Measurements from ENCODE around the gene LELP1. TPM values are rescaled to one million over a fixed set of nuclear protein-coding genes. Genes with fewer than 3 reads are reported as not detected.
A peak's percentile ranks its signal among the peaks of the same experiment; 100 is the strongest.

Gene LELP1
- total RNA-seq, 3 donors from 2014 or later = not detected

DNA sequence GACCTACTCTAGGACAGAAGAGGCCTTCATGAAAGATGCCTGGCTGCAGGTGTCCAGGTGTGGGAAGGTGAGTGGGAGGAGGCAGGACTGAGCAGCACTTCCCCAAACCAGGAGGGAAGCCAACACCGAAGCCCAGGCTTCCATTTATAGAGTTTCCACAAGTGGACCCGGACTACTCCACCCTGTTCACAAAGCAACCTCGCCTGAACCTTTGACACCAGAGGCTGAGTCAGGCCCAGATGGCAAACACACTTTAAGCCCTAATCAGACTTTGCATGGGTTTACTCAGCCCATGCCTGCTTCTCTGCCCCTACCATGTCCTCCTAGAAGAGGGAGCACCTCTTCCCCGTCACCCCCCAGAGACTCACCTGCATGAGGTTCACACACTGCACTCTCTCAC is 28.1 kb downstream of the LELP1 start:
- Histone ChIP-seq H3K4me3 (no peak overlapping the region), H3K36me3 (ENCODE audit: low read depth) (no peaks in the 10 kb centered on the region), H3K4me1 (ENCODE audit: low read depth) (no peaks in the 10 kb centered on the region), H3K9me3 (no peaks in the 10 kb centered on the region)
- ATAC-seq (peak; percentile 91), DNase-seq (peak in 2 of 3 donors; percentile 24 to 25)
- TF ChIP-seq CTCF (IDR thresholded peaks at IDR 0.05) = no peak
- intact Hi-C loops (cut with DNase I, micrococcal nuclease) = no loop called here

DNA sequence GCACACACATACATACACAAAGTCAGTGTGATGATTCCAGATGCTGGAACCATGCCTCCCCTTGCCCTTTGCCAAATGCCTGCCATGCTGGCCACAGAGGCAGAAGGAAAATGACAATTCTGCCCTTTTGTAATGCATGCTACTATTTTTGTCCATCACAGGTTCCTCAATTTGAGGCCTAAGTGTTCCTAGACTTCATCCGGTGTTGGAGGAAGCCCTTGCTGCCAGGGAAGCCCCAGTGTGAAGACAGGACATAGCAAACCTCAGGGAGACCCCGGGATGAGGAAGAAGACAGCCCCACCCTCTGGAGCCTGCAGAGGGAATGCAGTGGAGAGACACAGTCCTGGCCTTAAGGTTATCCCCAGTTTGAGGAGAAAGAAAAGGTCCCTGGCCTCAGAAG is 28.6 kb downstream of the LELP1 start:
- Histone ChIP-seq H3K9me3 (no peaks in the 10 kb centered on the region), H3K4me3 (no peak overlapping the region), H3K4me1 (ENCODE audit: low read depth) (no peaks in the 10 kb centered on the region), H3K36me3 (ENCODE audit: low read depth) (no peaks in the 10 kb centered on the region)
- intact Hi-C loops (cut with DNase I, micrococcal nuclease) = no loop called here
- no peak for DNase-seq
- ATAC-seq = no peak
- no peak for TF ChIP-seq CTCF (IDR thresholded peaks at IDR 0.05)

DNA sequence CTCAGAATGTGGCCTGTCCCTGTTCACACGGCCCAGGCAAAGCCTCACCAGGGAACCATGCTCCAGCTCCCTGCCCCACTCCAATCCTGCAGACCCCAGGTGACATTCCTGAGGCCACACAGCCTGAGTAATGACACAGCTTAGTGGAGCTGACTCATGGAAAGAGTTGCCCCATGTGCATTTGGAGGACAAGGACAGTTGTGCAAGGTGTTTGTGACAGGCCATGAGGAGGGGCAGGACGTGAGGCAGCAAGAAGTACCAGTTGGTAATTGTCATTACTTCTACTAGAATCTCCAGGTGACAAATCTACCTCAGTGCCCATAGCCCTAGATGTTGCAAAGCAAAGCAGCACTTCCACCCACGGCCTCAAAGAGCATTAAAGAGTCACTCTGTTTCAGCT is 29.3 kb downstream of the LELP1 start:
- intact Hi-C loops (cut with DNase I, micrococcal nuclease) = no loop called here
- Histone ChIP-seq H3K9me3 (no peaks in the 10 kb centered on the region), H3K4me1 (ENCODE audit: low read depth) (no peaks in the 10 kb centered on the region), H3K36me3 (ENCODE audit: low read depth) (no peaks in the 10 kb centered on the region), H3K4me3 (no peak overlapping the region)
- ATAC-seq = no peak
- no peak for TF ChIP-seq CTCF (IDR thresholded peaks at IDR 0.05)
- DNase-seq = no peak

DNA sequence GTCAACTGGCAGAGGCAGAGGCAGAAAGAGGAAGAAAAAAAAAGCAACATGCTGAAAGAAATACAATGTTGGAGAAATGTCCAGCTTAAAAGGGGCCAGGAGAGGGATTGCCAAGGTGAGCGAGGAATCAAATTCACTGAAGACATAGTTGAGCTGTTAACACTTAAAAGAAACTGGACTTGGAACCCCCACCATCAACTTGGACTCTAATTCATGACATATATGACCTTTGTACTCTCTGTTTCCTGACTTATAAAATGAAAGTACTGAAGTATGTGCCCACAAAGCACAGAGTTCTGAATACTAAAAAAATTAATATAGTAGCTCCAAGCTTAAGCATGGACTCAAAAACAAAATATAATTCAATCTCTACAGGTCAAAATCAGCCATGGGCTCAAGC is 30.2 kb downstream of the LELP1 start:
- H3K36me3 ChIP-seq (ENCODE audit: low read depth) = no peaks in the 10 kb centered on the region
- ATAC-seq = peak; percentile 46
- no peaks in the 10 kb centered on the region for H3K9me3 ChIP-seq
- no peaks in the 10 kb centered on the region for H3K4me1 ChIP-seq (ENCODE audit: low read depth)
- DNase-seq = no peak
- intact Hi-C loops (cut with DNase I, micrococcal nuclease) = no loop called here
- TF ChIP-seq CTCF (IDR thresholded peaks at IDR 0.05) = no peak
- no peak overlapping the region for H3K4me3 ChIP-seq

- no peak for TF ChIP-seq CTCF (IDR thresholded peaks at IDR 0.05)
- Histone ChIP-seq H3K4me3 (no peak overlapping the region), H3K9me3 (no peaks in the 10 kb centered on the region), H3K4me1 (ENCODE audit: low read depth) (no peaks in the 10 kb centered on the region), H3K36me3 (ENCODE audit: low read depth) (no peaks in the 10 kb centered on the region)
- ATAC-seq (peak; percentile 57), DNase-seq (no peak)
- intact Hi-C loops (cut with DNase I, micrococcal nuclease) = no loop called here
Observed at GRCh38 chr1:153238527-153238926, 35.3 kb downstream of the LELP1 start.

DNA sequence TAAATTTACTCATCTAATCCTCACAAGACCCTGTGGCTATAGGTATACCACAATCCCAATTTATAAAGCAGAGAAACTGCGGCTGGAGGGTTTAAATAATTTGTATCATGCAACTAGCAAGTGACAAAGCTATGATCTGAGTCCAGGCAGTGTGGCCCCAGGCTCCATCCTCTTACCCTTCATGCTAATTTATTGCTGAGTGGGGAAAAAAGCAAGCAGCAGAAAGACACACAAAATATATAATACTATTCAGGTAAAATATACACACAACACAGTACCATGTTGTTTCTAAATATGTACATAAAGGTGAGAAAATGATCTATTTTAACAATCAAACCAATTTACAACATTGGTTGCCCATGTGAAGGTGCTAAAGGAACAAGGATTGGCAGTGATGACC is 38.9 kb downstream of the LELP1 start:
- intact Hi-C loops (cut with DNase I, micrococcal nuclease) = no loop called here
- Histone ChIP-seq H3K4me1 (ENCODE audit: low read depth) (no peaks in the 10 kb centered on the region), H3K9me3 (no peaks in the 10 kb centered on the region), H3K36me3 (ENCODE audit: low read depth) (no peaks in the 10 kb centered on the region), H3K4me3 (no peak overlapping the region)
- no peak for DNase-seq
- ATAC-seq = no peak
- no peak for TF ChIP-seq CTCF (IDR thresholded peaks at IDR 0.05)

Data from mucosa of descending colon (tissue), 3 donors.